ENCODE measurements around the gene MIER2. TPM values are rescaled to one million over a fixed set of nuclear protein-coding genes. Genes with fewer than 3 reads are reported as not detected.

The MIER2 gene
- total RNA-seq, 1 donor from 2014 or later = 44.5 TPM

- Mint-ChIP-seq H3K9me3 (ENCODE audit: low read depth) (no peaks in the 10 kb centered on the region), H3K27me3 (ENCODE audit: low read depth) (peaks cover 28% of the 10 kb centered on the region), H3K36me3 (ENCODE audit: low read depth) (no peaks in the 10 kb centered on the region), H3K4me3 (ENCODE audit: unreplicated experiment) (no peak overlapping the region), H3K27ac (ENCODE audit: unreplicated experiment) (no peak overlapping the region), H3K4me1 (ENCODE audit: low read depth) (peaks cover 3% of the 10 kb centered on the region)
- DNase-seq (ENCODE audit: low spot score) = peak; percentile 36
- TF ChIP-seq CTCF (IDR thresholded peaks at IDR 0.05) = no peak
Measured at GRCh38 chr19:379796-380195, 35.2 kb upstream of the MIER2 start.

GRCh38 chr19:378706-379105 is 34.1 kb upstream of the MIER2 start:
- H3K27ac Mint-ChIP-seq (ENCODE audit: unreplicated experiment) = no peak overlapping the region
- H3K27me3 Mint-ChIP-seq (ENCODE audit: low read depth) = peaks cover 22% of the 10 kb centered on the region
- H3K4me1 Mint-ChIP-seq (ENCODE audit: low read depth) = peaks cover 3% of the 10 kb centered on the region
- H3K36me3 Mint-ChIP-seq (ENCODE audit: low read depth) = no peaks in the 10 kb centered on the region
- no peaks in the 10 kb centered on the region for H3K9me3 Mint-ChIP-seq (ENCODE audit: low read depth)
- peak; percentile 67 for DNase-seq (ENCODE audit: low spot score)
- TF ChIP-seq CTCF (IDR thresholded peaks at IDR 0.05) = no peak
- H3K4me3 Mint-ChIP-seq (ENCODE audit: unreplicated experiment) = no peak overlapping the region

- Mint-ChIP-seq H3K4me3 (ENCODE audit: unreplicated experiment) (no peak overlapping the region), H3K36me3 (ENCODE audit: low read depth) (no peaks in the 10 kb centered on the region), H3K27me3 (ENCODE audit: low read depth) (peaks cover 19% of the 10 kb centered on the region), H3K27ac (ENCODE audit: unreplicated experiment) (no peak overlapping the region), H3K9me3 (ENCODE audit: low read depth) (no peaks in the 10 kb centered on the region), H3K4me1 (ENCODE audit: low read depth) (peaks cover 3% of the 10 kb centered on the region)
- no peak for TF ChIP-seq CTCF (IDR thresholded peaks at IDR 0.05)
- DNase-seq (ENCODE audit: low spot score) = peak; percentile 80
Measured at GRCh38 chr19:377801-378581, 33.4 kb upstream of the MIER2 start.

GRCh38 chr19:376111-376470 is 31.5 kb upstream of the MIER2 start:
- Mint-ChIP-seq H3K4me1 (ENCODE audit: low read depth) (peaks cover 12% of the 10 kb centered on the region), H3K36me3 (ENCODE audit: low read depth) (no peaks in the 10 kb centered on the region), H3K9me3 (ENCODE audit: low read depth) (no peaks in the 10 kb centered on the region), H3K27ac (ENCODE audit: unreplicated experiment) (no peak overlapping the region), H3K27me3 (ENCODE audit: low read depth) (peaks cover 21% of the 10 kb centered on the region), H3K4me3 (ENCODE audit: unreplicated experiment) (no peak overlapping the region)
- no peak for DNase-seq (ENCODE audit: low spot score)
- TF ChIP-seq CTCF (IDR thresholded peaks at IDR 0.05) = no peak

GRCh38 chr19:375395-376110 is 31.0 kb upstream of the MIER2 start:
- H3K36me3 Mint-ChIP-seq (ENCODE audit: low read depth) = no peaks in the 10 kb centered on the region
- peaks cover 12% of the 10 kb centered on the region for H3K4me1 Mint-ChIP-seq (ENCODE audit: low read depth)
- DNase-seq (ENCODE audit: low spot score) = peak; percentile 91
- H3K27ac Mint-ChIP-seq (ENCODE audit: unreplicated experiment) = no peak overlapping the region
- H3K27me3 Mint-ChIP-seq (ENCODE audit: low read depth) = peaks cover 21% of the 10 kb centered on the region
- H3K4me3 Mint-ChIP-seq (ENCODE audit: unreplicated experiment) = no peak overlapping the region
- TF ChIP-seq CTCF (IDR thresholded peaks at IDR 0.05) = no peak
- no peaks in the 10 kb centered on the region for H3K9me3 Mint-ChIP-seq (ENCODE audit: low read depth)

Data from chondrocyte (in vitro differentiated cells).